HG03103 (cell line): ENCODE measurements around the gene PDX1.
"Not testable (repeated sequence)": the region's sequence is repeated elsewhere in the genome, so short reads cannot be mapped to it uniquely, and the experiment has no call there.

ENCODE experiments used
- ATAC-seq: cut with Tn5 transposase; IDR thresholded peaks from one replicate; pipeline ENCODE4 v1.9.1; 2021; ENCODE audit warnings: low read depth; ENCODE audit not compliant: unreplicated experiment

PDX1 gene

GRCh38 chr13:27954406-27954851, 34.6 kb downstream of the PDX1 start:
- ATAC-seq = no peak

- ATAC-seq = no peak
Observed at GRCh38 chr13:27955014-27955591, 35.3 kb downstream of the PDX1 start.

GRCh38 chr13:27956576-27957300, 36.9 kb downstream of the PDX1 start:
- no peak for ATAC-seq

GRCh38 chr13:27959976-27960361, 40.2 kb downstream of the PDX1 start:
- no peak for ATAC-seq

- no peak for ATAC-seq
Observed at GRCh38 chr13:27960362-27961226, 40.8 kb downstream of the PDX1 start.

GRCh38 chr13:27961227-27962085, 41.7 kb downstream of the PDX1 start:
- ATAC-seq = no peak

- ATAC-seq = no peak
Observed at GRCh38 chr13:27962128-27962841, 42.5 kb downstream of the PDX1 start.

GRCh38 chr13:27962982-27963381, 43.2 kb downstream of the PDX1 start:
- ATAC-seq = no peak

- no peak for ATAC-seq
Observed at GRCh38 chr13:27963491-27963890, 43.7 kb downstream of the PDX1 start.

- ATAC-seq = not testable (repeated sequence)
Observed at GRCh38 chr13:27964206-27964605, 44.4 kb downstream of the PDX1 start.

GRCh38 chr13:27964741-27965323, 45.0 kb downstream of the PDX1 start:
- no peak for ATAC-seq

GRCh38 chr13:27965343-27965739, 45.5 kb downstream of the PDX1 start:
- no peak for ATAC-seq

- ATAC-seq = no peak
Observed at GRCh38 chr13:27965740-27966640, 46.2 kb downstream of the PDX1 start.

- ATAC-seq = no peak
Observed at GRCh38 chr13:27966641-27967202, 46.9 kb downstream of the PDX1 start.

- no peak for ATAC-seq
Observed at GRCh38 chr13:27967203-27967735, 47.5 kb downstream of the PDX1 start.

GRCh38 chr13:27967736-27968315, 48.0 kb downstream of the PDX1 start:
- ATAC-seq = no peak

GRCh38 chr13:27968316-27969081, 48.7 kb downstream of the PDX1 start:
- ATAC-seq = no peak
